ENCODE measurements around the gene VMO1.
A peak's percentile ranks its signal among the peaks of the same experiment; 100 is the strongest.

Gene VMO1

GRCh38 chr17:4769628-4770027 lies 16.5 kb downstream of the VMO1 start:
- Histone ChIP-seq H3K27ac (replicated peaks) (no peak overlapping the region), H3K4me3 (replicated peaks; ENCODE audit: insufficient read depth, low read length) (no peak overlapping the region), H3K27me3 (ENCODE audit: insufficient read depth, poor library complexity, severe bottlenecking) (no peaks in the 10 kb centered on the region)
- TF ChIP-seq SPI1 (IDR thresholded peaks at IDR 0.05; ENCODE audit: borderline replicate concordance, low read depth) (no peak), REST (IDR thresholded peaks at IDR 0.05; ENCODE audit: insufficient replicate concordance, low read depth) (no peak), GABPA (IDR thresholded peaks at IDR 0.05; ENCODE audit: low read depth) (no peak), POLR2AphosphoS5 (IDR thresholded peaks at IDR 0.05; ENCODE audit: low read depth) (no peak)
- TF ChIP-seq, protein P1, sequence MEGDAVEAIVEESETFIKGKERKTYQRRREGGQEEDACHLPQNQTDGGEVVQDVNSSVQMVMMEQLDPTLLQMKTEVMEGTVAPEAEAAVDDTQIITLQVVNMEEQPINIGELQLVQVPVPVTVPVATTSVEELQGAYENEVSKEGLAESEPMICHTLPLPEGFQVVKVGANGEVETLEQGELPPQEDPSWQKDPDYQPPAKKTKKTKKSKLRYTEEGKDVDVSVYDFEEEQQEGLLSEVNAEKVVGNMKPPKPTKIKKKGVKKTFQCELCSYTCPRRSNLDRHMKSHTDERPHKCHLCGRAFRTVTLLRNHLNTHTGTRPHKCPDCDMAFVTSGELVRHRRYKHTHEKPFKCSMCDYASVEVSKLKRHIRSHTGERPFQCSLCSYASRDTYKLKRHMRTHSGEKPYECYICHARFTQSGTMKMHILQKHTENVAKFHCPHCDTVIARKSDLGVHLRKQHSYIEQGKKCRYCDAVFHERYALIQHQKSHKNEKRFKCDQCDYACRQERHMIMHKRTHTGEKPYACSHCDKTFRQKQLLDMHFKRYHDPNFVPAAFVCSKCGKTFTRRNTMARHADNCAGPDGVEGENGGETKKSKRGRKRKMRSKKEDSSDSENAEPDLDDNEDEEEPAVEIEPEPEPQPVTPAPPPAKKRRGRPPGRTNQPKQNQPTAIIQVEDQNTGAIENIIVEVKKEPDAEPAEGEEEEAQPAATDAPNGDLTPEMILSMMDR (IDR thresholded peaks at IDR 0.05; ENCODE audit: insufficient read depth, low read length): no peak
- no peak for DNase-seq (ENCODE audit: low read depth in 1 of 2, low spot score in 1 of 2)

DNA sequence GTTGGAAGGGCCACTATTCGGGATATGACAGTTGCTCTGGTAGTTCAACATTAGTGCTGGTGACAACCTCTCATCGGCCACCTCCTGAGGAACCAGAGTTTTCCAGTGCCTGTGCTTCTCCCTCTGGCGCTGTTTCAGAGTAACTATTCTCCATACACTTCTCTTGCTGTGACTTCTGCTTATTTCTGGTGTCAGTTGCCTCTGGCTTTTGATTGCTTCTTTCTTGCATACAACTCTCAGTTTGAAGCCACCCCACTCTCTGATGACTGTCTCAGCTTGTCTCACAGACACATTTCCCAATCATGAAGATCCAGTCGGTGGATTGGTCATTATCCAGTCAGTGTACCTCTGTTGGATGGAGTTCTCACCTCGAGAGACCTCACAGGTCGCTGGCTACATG lies 17.9 kb downstream of the VMO1 start:
- TF ChIP-seq SPI1 (IDR thresholded peaks at IDR 0.05; ENCODE audit: borderline replicate concordance, low read depth) (peak; percentile 37; the same call in 1 of the 2 replicates), GABPA (IDR thresholded peaks at IDR 0.05; ENCODE audit: low read depth) (no peak)
- peak in 1 of 2 experiments; percentile 44 for DNase-seq (ENCODE audit: low read depth in 1 of 2, low spot score in 1 of 2)
- no peaks in the 10 kb centered on the region for H3K27me3 ChIP-seq (ENCODE audit: insufficient read depth, poor library complexity, severe bottlenecking)
- 0 out of 2 replicates have a peak overlapping the region, but pooled peaks have one; percentile 18 for H3K27ac ChIP-seq (replicated peaks)
- no peak overlapping the region for H3K4me3 ChIP-seq (replicated peaks; ENCODE audit: insufficient read depth, low read length)

DNA sequence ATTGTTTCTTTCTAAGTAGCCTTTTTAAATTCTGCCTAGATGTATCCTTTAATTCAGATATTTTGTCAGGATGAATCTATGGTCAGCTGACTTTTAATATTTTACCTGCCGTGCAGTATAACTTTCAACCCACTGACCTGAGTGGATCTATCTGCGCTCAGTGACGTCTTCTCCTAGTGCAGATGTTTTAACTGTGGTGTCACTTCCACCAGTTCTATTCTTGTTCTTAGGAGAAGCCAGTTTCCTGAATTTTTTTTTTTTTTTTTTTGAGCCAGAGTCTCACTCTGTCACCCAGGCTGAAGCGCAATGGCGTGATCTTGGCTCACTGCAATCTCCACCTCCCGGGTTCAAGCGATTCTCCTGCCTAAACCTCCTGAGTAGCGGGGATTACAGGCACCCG lies 19.4 kb downstream of the VMO1 start:
- Histone ChIP-seq H3K4me3 (replicated peaks; ENCODE audit: insufficient read depth, low read length) (no peak overlapping the region), H3K27ac (replicated peaks) (peak overlapping the region; percentile 43), H3K27me3 (ENCODE audit: insufficient read depth, poor library complexity, severe bottlenecking) (no peaks in the 10 kb centered on the region)
- no peak for DNase-seq (ENCODE audit: low read depth in 1 of 2, low spot score in 1 of 2)
- TF ChIP-seq, protein P1 (IDR thresholded peaks at IDR 0.05; ENCODE audit: insufficient read depth, low read length): no peak
- TF ChIP-seq SPI1 (IDR thresholded peaks at IDR 0.05; ENCODE audit: borderline replicate concordance, low read depth): no peak
- no peak for TF ChIP-seq REST (IDR thresholded peaks at IDR 0.05; ENCODE audit: insufficient replicate concordance, low read depth)
- no peak for TF ChIP-seq POLR2AphosphoS5 (IDR thresholded peaks at IDR 0.05; ENCODE audit: low read depth)
- TF ChIP-seq GABPA (IDR thresholded peaks at IDR 0.05; ENCODE audit: low read depth): no peak

- TF ChIP-seq GABPA (IDR thresholded peaks at IDR 0.05; ENCODE audit: low read depth): no peak
- peak; percentile 59; the same call in 1 of the 2 replicates for TF ChIP-seq SPI1 (IDR thresholded peaks at IDR 0.05; ENCODE audit: borderline replicate concordance, low read depth)
- no peak for TF ChIP-seq POLR2AphosphoS5 (IDR thresholded peaks at IDR 0.05; ENCODE audit: low read depth)
- H3K27ac ChIP-seq (replicated peaks): peak overlapping the region; percentile 43
- H3K27me3 ChIP-seq (ENCODE audit: insufficient read depth, poor library complexity, severe bottlenecking): no peaks in the 10 kb centered on the region
- peak in 1 of 2 experiments; percentile 28 for DNase-seq (ENCODE audit: low read depth in 1 of 2, low spot score in 1 of 2)
- no peak overlapping the region for H3K4me3 ChIP-seq (replicated peaks; ENCODE audit: insufficient read depth, low read length)
These were observed 20.0 kb downstream of the VMO1 start for GRCh38 chr17:4766201-4766600.

- DNase-seq (ENCODE audit: low read depth in 1 of 2, low spot score in 1 of 2): peak; percentile 49 to 57
- Histone ChIP-seq H3K27ac (replicated peaks) (peak overlapping the region; percentile 62), H3K4me3 (replicated peaks; ENCODE audit: insufficient read depth, low read length) (no peak overlapping the region), H3K27me3 (ENCODE audit: insufficient read depth, poor library complexity, severe bottlenecking) (no peaks in the 10 kb centered on the region)
- peak; percentile 91 for TF ChIP-seq SPI1 (IDR thresholded peaks at IDR 0.05; ENCODE audit: borderline replicate concordance, low read depth)
- no peak for TF ChIP-seq REST (IDR thresholded peaks at IDR 0.05; ENCODE audit: insufficient replicate concordance, low read depth)
These were observed 21.6 kb downstream of the VMO1 start for GRCh38 chr17:4764595-4764994.

All from HL-60 (cell line).